ENCODE results near the gene SDK1.
"Not testable (repeated sequence)": the region's sequence is repeated elsewhere in the genome, so short reads cannot be mapped to it uniquely, and the experiment has no call there.

The SDK1 gene

DNA sequence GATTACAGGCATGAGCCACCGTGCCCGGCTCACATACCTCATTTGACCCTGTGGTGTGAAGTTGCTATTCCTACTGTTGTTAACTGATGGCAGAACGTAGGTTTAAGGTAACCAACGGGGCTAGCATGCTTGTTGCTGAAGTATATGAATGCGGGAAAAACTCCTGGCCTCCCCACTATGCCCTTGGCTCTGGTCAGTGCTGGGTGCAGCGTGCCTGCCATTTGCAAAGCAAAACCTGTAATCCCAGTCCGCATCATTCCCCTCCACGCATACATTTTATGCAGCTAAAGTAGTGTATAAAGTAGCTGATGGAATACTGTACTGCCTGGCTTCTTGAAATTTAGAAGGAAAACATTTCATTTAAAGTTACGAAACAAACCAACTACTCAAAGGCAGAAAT, 273.3 kb downstream of the SDK1 start:
- TF ChIP-seq, protein P1, sequence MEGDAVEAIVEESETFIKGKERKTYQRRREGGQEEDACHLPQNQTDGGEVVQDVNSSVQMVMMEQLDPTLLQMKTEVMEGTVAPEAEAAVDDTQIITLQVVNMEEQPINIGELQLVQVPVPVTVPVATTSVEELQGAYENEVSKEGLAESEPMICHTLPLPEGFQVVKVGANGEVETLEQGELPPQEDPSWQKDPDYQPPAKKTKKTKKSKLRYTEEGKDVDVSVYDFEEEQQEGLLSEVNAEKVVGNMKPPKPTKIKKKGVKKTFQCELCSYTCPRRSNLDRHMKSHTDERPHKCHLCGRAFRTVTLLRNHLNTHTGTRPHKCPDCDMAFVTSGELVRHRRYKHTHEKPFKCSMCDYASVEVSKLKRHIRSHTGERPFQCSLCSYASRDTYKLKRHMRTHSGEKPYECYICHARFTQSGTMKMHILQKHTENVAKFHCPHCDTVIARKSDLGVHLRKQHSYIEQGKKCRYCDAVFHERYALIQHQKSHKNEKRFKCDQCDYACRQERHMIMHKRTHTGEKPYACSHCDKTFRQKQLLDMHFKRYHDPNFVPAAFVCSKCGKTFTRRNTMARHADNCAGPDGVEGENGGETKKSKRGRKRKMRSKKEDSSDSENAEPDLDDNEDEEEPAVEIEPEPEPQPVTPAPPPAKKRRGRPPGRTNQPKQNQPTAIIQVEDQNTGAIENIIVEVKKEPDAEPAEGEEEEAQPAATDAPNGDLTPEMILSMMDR (IDR thresholded peaks at IDR 0.05; ENCODE audit: low read depth, low read length) = no peak
- H3K4me3 ChIP-seq (ENCODE audit: low read depth, low read length) = no peak overlapping the region

DNA sequence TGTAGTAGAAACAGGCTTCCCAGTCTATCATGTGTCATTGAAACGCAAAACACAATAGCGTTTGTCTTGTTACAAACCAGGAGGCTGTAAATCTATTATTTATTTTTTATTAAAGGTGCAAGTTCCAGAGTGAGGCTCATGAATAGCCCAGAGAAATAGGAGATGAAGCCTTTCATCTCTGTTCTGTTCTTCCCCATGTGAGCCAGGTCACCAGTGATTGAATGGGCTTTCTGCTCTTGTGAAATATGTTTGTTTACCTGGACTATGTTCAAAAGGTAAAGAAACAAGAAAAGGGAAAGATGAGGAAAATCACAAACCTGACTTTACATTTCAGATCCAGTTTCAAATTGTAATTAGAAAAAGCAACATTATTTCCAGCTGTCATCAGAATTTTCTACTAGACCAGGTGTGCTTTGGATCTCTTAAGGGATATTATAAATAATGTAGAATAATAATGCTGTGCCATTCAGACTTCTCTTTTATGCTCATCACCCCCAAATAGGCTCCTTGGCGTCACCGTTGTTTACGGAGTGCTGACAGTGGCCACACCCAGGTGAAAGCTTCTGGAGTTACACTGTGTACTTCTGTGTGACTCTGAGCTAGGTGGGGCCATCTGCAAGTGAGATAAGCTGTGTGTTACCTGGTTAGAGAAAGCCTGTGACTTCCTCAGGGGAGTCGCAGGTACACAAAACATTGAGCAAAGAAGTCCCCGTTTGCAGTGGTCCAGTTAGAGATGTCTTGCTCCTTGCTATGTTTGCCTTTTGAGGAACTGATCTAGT, 274.9 kb downstream of the SDK1 start:
- TF ChIP-seq, protein P1 (IDR thresholded peaks at IDR 0.05; ENCODE audit: low read depth, low read length) = no peak
- no peak overlapping the region for H3K4me3 ChIP-seq (ENCODE audit: low read depth, low read length)

DNA sequence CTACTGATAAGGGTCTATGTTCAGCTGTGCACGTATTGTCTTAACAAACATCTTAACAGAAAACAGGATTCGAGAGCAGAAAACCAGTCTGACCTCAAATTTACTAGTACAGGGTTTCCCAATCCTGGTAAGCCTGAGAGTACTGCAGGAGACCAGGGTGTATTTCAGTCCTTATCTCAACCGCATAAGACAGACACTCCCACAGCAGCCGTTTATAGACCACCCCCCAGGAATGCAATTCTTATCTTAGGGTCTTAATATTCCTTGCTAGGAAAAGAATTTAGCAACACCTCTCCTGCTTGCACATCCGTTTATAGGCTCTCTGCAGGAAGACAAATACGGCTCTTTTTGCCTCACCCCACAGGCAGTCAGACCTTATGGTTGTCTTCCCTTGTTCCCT, 277.3 kb downstream of the SDK1 start:
- TF ChIP-seq, protein P1 (IDR thresholded peaks at IDR 0.05; ENCODE audit: low read depth, low read length) = no peak
- H3K4me3 ChIP-seq (ENCODE audit: low read depth, low read length) = no peak overlapping the region

DNA sequence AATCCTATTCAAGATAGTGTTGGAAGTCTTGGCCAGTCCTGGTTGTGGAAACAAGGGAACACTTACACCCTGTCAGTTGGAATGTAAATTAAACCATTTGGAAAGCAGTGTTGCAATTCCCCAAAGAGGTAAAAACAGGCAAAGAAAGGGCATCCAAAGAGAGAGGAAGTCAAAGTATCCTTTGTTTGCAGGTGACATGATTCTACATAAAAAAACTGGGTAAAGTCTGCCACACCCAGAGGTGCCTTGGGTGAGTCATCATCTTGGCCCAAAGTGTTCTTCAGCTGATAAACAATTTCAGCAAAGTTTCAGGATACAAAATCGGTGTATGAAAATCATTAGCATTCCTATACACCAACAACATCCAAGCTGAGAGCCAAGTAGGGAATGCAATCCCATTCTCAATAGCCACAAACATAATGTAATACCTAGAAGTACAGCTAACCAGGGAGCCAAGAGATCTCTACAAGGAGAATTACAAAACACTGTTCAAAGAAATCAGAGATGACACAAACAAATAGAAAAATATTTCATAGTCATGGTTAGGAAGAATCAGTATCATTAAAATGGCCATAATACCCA, 278.7 kb downstream of the SDK1 start:
- TF ChIP-seq, protein P1 (IDR thresholded peaks at IDR 0.05; ENCODE audit: low read depth, low read length) = no peak
- H3K4me3 ChIP-seq (ENCODE audit: low read depth, low read length) = no peak overlapping the region

DNA sequence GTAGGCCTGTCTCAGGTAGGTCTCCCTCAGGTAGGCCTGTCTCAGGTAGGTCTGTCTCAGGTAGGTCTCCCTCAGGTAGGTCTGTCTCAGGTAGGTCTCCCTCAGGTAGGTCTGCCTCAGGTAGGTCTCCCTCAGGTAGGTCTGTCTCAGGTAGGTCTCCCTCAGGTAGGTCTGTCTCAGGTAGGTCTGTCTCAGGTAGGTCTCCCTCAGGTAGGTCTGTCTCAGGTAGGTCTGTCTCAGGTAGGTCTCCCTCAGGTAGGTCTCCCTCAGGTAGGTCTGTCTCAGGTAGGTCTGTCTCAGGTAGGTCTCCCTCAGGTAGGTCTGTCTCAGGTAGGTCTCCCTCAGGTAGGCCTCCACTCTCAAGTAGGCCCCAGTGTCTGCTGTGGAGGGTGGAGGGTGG, 281.1 kb downstream of the SDK1 start:
- H3K4me3 ChIP-seq (ENCODE audit: low read depth, low read length) = not testable (repeated sequence)

DNA sequence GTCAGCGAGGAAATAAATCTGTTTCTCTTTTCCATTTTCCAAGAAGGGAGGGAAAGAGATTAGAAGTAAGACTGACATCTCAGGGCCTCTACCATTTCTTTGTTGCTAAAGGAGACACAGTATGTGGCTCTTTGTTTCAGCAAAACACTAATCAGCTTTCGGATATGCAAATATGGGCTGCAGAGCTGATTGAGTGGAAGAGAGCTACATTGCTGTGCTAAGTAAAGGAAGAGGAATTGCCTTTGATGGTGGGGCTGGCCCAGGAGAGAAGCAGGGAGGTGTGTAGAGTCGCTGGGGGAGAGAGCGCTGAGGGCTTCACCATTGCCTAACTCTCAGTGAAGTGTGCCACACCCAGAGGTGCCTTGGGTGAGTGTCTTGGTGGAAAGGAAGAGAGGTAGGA, 284.8 kb downstream of the SDK1 start:
- TF ChIP-seq, protein P1 (IDR thresholded peaks at IDR 0.05; ENCODE audit: low read depth, low read length) = no peak
- H3K4me3 ChIP-seq (ENCODE audit: low read depth, low read length) = no peak overlapping the region

DNA sequence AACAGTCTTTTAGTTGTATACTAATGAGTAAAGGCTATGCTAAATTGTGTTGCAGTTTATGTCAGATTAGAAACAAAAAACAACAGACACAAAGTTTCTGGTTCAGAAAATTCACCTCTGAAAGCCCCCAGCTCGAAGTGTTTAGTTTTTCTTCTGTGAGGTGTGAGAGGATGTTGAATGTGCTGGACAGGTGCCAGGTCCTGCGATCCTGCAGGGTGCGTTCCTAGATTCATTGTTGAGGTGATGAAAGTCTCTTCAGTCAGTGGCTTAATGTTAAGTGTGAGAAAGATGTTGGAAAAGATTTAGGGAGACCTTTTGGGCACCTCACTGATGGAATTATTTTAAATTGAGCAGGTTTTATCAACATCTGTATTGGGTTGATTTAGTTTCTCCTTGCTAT, 287.3 kb downstream of the SDK1 start:
- TF ChIP-seq, protein P1 (IDR thresholded peaks at IDR 0.05; ENCODE audit: low read depth, low read length) = no peak
- H3K4me3 ChIP-seq (ENCODE audit: low read depth, low read length) = no peak overlapping the region

All from WI38 (cell line).